ENCODE results near the gene BAZ2B.
A peak's percentile ranks its signal among the peaks of the same experiment; 100 is the strongest.

BAZ2B gene

DNA sequence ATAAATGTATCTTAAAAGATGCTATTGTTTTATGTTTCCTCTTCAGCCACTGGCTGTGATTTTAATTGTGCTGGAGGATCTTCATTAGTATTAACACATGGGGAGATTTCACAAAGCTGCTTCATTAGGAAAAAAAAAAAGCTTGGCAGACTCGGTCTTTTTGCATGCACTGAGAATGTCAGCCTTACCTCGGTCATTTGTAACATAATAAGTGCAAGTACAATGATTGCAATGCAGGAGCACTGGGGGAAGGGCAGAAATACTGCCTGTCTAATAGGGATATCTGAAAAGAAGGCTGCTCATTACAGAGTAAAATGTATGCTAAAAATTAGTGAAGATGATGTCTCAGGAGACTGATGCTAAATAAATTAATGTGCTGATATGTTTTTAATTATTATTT, 1.3 kb upstream of the BAZ2B start:
- no peak for DNase-seq (ENCODE audit: low read depth in 1 of 2, low spot score in 1 of 2)

DNA sequence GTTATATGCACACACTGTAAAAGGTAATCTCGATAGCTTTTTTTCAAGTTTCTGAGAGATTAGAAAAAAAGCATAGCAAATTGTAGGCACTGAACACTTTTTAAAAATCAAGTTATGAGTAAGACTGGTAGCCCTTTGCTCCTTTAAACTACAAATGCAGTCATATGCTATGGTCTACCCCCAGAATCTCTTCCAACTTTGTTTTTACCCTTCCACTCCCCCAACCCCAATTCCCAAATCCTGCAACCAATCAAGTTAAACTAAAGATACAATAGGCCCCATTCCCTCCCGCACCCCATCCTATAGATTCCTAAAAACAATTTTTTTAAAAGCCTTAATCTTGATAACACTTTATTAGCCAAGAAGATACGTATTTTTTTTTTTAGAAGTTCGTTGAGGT, 752 bp upstream of the BAZ2B start:
- DNase-seq (ENCODE audit: low read depth in 1 of 2, low spot score in 1 of 2) = no peak

DNA sequence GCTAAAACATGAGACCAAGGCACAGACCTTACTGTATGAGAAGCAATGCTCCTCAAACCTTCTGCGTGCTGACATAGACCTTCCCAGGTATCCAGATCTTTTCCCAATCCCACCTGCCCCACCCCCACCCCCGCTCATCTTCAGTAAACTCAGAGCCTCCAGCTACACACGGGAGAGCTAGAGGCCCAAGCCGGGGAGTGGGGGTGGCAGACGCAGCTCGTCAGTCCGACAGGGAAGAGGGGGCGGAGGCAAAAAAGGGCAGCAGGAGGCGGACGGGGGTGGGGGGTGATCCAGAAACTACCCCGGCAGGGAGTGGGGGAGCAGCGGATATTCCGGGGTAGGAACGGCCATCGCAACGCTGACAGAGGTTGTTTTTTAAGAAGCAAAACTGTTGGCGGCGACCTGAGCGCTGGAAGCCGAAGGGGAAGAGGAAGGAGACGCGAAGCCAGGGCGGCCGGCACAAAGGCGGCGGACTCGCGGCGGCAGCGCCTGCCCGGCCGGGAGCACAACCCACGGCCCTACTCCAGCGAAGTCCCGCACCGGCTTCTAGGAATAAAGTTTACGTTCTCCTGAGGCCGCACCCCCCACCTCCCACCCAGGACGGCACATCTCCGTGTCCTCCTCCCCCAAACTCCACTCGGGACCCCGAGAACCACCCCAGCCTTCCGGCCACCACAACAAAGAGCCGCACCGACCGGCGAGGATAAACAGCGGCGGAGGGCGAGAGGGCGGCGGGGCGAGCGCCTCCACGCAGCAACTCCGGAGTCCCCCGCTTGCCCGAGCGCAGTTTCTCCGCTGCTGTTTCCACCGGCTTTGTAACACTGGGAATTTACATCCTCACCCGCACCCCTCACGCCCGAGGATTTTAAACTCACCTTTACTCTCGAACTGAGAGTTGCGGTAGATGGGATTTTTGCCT, 722 bp downstream of the BAZ2B start:
- peak in 1 of 2 donors; percentile 5 for DNase-seq (ENCODE audit: low read depth in 1 of 2, low spot score in 1 of 2)

DNA sequence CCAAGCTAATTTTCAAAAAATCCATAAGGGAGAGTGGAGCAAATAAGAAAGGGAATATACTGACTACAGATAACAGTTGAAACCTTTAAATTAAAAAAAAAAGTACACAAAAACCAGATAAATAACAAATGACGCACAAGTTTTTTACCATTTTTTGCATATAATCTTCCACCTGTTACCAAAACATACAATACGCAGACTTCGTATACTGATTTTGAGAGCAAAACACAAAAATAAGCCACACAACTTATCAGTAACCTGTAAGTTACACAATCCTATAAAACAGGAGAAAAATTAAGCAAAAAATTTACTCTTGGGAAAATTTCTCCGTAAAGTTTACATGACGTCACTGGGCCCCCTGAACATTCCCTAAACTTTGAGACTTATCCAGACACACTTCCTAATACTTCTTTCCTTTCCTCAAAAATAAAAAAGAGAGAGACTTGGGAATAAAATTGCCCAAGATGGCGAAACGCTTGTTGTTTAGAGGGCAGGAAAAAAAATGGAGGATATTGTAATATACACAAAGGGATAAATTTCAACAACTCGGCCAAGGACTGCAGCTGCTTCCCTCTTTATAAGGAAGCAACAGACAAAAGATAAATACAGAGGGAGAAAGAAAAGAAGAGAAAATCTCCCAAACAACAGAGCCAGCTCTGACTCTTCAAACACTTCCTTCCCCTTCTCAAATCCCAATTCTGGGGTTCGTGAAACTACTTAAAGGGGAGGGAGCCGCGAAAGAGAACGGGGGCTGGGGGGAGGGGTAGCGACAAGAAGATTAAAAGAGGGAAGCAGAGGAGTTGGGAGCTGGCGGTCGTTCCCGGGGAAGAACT, 1.6 kb downstream of the BAZ2B start:
- no peak for DNase-seq (ENCODE audit: low read depth in 1 of 2, low spot score in 1 of 2)

DNA sequence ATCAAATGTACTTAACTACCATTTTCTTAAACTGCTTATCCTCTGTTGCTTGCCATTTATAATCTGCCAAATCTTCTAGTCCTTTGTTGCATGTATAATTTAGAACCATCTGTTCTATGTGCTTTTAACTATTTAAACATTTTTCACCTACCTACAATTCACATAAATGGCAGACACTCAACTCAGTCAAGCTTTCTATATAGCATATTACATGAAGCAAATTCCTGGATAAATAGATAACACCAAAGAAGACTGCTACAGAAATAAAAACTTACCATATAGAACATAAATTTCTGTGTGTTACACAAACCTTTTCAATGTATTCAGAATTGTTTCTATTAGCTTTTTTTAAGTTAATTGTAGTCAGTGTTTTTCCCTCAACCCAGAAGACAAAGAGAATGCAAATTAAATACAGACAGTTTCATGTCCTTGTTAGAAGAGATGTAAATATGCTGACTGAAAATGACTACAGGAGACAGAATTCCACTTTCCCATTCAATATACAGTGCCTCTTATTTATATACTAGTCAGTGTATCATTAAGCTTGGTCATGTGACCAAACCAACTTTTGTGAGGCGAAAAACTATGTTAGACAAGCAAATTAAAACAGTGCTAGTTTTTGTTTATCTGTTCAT, 2.6 kb downstream of the BAZ2B start:
- no peak for DNase-seq (ENCODE audit: low read depth in 1 of 2, low spot score in 1 of 2)

DNA sequence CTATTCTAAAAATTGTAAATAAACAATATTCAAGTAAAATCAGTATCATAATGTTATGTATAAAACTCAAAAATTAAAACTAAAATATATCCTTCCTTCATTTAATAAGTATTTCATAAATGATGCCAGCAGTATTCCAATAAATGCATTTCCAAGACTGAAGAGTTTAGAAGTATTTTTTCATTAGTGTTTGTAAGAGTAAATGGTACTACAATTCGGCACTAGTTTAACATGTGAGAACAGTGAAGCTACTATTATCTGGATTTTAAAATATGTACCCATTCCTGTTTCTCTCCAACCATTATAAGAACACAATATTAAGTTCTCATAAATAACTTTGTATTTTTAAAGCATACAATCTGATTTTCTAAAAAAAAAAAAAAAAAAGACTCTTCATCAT, 3.3 kb downstream of the BAZ2B start:
- DNase-seq (ENCODE audit: low read depth in 1 of 2, low spot score in 1 of 2) = no peak

DNA sequence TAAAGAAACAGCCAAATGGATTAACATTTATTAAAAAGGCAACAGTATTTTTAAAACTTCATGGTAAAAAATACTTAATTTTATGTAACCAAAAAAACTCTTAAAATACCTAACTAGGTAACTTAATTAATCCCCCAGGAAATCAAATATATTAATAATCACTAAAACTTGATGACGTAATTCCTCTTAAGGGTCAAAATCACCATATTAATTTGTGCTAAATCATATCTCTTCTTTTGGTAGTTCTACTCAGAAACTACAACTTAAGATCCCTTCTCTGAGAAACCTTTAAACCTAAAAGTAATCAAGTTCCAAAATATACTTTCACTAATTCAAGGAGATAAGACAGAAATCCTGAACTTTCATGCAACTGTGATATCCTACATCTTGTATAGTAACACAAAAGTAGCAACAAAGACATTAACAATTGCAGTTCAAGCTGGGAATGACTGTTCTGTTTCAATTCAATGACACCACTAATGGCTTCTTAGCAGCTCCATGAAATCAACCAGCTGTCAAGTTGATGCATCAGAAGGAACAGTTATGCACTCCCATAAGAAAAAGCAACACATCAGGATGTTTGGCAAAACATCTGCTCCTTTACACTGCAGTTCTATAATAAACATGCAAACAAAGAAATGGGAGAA, 4.0 kb downstream of the BAZ2B start:
- DNase-seq (ENCODE audit: low read depth in 1 of 2, low spot score in 1 of 2) = no peak

DNA sequence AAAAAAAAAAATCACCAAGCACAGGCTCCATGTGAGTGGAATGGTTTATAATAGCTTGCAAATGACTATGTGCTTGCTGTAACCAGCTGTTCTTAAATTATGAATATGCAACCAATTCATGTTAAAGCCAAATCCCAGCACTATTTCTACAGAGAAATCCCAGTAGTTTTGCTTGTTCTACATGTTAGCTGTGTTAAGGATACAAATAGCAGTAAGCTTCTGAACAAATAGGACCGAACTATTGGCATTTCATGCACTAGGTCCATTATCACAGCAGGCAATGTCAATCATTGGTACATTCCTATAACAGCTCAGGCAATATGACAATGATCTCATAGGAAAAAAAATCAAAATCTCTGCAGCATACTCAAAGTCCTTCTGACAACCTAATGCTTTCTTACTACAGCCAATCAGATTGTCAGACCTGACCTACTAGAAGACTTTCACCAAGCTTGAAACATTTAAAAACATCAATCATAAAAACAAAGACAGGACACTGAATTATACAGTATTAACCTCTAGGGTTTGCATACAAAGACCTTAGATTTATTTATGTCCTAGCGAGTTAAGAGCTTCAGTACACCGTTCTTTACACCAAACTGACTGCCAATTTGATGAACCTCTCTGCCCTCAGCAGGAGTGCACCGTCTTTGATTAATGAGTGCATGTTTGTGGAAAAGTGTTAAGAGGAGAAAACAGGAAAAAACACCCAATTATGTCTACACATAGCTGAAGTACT, 6.4 kb downstream of the BAZ2B start:
- DNase-seq (ENCODE audit: low read depth in 1 of 2, low spot score in 1 of 2) = no peak

DNA sequence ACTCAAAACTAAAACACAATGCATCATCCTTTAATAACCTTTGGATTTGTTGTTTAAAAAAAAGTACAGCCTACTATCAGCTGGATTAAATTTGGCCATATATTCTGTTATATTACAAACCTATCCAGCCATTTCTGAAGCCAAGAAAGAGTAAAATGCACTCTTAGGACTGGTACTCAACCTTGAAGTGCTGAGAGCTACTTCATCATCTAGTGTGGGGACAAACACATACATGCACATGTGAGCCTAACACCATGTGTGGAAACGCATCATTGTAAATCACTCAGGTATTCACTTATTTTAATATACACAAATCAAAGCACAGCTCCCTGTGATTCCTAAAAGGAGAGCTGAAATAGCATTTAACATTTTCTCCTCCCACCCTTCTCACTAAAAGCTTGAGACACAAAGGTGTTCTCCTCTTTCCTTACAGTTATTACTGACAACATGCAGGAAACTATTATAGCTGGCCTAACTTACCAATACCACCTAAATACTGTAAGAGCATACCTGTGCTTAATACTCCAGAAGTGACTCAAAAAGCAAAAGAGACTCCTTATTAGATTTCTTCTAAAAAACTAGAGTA, 7.5 kb downstream of the BAZ2B start:
- DNase-seq (ENCODE audit: low read depth in 1 of 2, low spot score in 1 of 2) = no peak

DNA sequence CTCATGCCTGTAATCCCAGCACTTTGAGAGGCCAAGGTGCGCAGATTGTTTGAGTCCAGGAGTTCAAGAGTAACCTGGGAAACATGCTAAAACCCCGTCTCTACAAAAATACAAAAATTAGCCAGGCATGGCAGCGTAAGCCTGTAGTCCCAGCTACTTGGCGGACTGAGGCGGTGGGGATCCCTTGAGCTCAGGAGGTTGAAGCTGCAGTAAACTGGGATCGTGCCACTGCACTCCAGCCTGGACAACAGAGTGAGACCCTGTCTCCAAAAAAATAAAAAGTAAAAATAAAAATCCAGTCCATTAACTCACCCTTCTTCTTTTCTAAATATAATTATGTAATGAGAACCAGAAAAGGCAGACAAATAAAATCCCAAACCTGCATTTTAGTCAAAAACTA, 8.2 kb downstream of the BAZ2B start:
- DNase-seq (ENCODE audit: low read depth in 1 of 2, low spot score in 1 of 2) = no peak

DNA sequence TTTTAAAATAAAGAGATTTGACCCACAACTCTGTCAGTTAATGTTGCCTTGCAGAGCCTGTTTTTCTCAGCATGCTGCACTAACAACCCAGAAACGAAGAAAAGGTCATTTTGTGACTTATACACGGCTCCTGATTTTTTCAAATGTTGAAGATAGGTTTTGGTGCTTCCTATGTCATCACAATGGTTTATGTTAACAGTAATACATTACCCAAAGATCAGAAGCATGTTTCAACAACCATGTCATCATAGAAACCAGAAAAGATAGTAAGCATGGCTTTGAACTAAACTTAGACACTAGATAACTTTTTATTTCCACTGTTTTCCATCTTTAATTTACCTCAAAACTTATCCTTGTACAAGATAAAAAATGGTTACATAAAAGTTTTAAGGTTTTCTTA, 10.1 kb downstream of the BAZ2B start:
- no peak for DNase-seq (ENCODE audit: low read depth in 1 of 2, low spot score in 1 of 2)

DNA sequence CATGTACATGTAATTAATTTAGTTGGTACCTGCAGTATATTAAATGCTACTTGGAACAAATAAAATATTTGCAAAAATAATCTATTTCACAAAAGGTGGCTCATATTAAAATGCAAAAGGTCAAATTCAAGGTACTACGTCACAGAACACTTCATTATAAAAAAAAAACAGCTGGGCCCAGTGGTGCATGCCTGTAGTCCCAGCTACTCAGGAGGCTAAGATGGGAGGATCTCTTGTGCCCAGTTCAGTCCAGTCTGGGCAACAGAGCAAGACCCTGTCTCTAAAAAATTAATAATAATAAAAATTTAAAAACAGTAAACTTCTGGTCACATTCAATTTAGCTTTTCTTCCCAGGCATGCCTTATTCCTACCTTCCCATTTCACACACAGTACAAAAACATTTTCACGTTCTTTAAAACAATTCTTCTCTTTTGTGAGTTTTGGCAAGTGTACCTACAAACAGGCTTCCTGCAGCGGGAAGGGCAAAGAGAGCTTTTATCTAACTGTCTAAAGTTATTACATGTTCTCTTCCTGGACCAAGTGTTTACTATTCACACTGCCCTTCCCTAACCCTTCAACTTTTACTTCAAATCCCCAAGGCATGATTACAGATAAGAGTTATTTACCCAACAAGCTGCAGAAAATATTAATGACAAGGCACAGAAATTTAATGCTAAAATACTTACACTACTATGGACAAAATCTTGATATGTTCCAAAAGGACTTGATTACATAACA, 10.7 kb downstream of the BAZ2B start:
- no peak for DNase-seq (ENCODE audit: low read depth in 1 of 2, low spot score in 1 of 2)

DNA sequence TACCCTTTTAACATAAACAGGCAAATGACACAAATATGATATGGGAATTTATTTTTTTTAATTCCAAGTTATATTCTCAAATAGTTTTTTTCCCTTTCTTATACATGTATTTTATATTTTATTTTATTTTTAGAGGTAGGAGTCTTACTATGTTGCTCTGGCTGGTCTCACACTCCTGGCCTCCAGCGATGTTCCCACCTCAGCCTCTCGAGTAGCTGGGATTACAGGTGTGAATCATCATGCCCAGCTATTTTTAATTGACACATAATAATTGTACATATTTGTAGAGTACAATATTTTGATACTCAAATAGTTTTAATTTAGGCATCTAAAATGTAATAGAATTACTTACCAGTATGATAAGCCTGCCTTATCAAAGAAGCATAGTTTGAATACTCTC, 12.2 kb downstream of the BAZ2B start:
- no peak for DNase-seq (ENCODE audit: low read depth in 1 of 2, low spot score in 1 of 2)

DNA sequence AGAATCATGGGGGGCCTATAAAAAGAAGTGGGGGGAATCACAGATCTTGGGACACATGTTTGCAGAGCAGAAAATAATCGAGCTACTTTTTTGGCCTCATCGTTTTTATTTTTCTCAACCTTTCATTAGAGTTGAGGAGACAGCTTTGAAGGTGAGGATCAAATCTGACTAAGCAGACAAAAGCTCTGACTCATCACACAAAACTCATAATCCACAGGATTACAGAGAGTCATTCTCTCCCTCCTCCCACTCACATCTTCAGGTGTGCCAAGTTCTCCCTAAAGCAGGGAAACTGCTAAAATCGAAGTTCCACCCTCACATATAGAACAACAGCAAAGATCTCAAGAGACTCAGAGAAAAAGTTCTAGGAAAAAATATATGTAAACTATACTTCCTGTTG, 15.6 kb downstream of the BAZ2B start:
- no peak for DNase-seq (ENCODE audit: low read depth in 1 of 2, low spot score in 1 of 2)

DNA sequence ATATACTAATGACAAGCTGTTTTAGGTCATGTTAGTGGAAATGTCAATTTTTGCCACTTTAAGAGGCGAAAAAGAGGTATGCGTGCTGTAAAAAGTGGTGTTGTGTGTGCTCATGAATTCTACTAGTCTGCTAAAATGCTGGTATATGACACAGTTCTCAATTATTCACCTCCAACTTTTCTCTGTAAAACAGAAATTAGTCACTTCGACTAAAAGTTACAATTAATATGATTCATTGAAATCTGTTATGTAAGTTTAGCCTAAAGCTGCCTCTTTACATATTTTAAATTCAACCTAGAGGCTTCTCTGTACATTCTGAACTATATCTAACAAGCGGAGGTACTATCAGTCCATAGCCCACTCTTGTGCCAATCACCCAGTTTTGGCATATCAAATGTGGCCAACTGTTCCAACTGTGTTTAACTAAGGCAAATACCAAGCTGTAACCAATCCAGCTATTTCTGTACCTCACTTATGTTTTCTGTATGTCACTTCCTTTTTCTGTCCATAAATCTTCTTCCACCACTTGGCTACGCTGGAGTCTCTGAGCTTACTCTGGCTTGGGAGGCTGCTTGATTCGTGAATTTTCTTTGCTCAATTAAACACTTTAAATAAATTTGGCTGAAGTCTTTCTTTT, 20.8 kb downstream of the BAZ2B start:
- DNase-seq (ENCODE audit: low read depth in 1 of 2, low spot score in 1 of 2) = no peak

DNA sequence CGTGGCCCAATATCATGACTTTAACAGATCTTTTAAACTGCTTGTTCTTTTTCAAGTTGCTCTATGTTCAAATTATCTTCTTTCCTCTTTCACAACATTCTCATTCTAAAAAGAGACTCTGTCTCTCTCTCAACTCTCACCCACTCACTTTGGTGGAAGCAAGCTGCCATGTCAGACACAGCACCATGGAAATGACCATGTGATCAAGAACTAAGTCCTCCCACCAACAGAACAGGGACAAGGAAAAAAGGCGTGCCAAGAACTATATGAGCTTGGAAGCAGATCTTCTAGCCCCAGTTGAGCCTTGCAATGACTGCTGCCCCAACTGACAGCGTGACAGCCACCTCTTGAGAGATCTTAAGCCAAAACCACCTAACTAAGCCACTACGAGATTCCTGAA, 23.9 kb downstream of the BAZ2B start:
- DNase-seq (ENCODE audit: low read depth in 1 of 2, low spot score in 1 of 2) = no peak

DNA sequence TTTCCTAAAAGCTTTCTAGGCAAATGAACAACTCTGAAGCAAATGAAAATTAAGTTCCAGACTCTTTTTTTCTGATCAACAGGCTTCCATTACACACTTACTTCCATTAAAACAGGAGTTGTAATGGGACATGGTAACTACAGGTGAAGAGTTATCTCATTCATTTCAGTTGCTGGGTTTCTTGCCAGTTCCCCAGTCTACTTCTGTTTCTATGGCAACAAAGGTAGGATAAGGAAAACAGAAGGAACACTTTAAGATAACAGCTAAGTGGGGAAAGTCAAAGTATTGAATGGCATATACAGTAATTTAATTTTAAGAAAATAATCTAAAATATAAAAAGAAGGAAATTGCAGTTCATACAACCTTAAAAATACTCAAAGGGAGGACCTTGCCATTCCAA, 25.1 kb downstream of the BAZ2B start:
- no peak for DNase-seq (ENCODE audit: low read depth in 1 of 2, low spot score in 1 of 2)

DNA sequence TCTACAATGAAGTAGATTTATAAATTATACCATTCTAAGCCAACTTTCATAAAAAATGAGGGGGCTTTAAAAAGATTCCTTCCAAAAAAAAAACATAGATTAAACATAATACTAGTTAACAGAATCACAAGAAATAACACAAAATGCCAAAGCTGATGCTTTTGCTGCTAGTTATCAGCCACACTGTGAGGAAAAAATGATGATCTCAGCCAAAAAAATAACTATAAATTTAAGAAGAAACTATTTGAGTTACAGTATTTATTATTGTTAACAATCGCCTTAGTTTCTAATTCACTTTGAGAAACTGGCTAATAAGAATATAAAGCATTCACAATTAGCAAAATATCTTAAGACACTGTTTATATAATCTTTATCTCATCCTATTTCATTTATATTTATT, 27.1 kb downstream of the BAZ2B start:
- DNase-seq (ENCODE audit: low read depth in 1 of 2, low spot score in 1 of 2) = no peak

DNA sequence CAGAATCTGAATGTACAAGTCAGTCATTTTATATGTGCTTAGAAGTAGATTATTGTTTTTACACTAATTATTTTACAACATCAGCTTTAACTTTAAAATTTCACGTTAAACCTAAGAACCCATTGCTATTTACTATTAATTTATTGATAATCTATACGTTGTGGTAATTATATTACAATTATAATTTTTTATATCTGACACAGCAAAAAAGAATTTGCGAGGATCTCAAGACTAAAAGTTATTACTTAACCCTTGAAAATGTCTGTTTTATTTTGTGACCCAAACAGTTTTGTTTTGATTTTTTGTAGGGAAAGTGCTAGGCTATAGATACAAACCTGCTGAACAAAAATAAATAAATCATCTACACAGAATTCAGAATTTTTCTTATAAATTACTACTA, 30.3 kb downstream of the BAZ2B start:
- no peak for DNase-seq (ENCODE audit: low read depth in 1 of 2, low spot score in 1 of 2)

Measured in stimulated activated CD4-positive, alpha-beta T cell treated with anti-CD3 and anti-CD28 coated beads, Interleukin-15, amount 100 ng/mL, for 1 hour (primary cell).